ENCODE results near the gene TSPAN9.

TSPAN9 gene

DNA sequence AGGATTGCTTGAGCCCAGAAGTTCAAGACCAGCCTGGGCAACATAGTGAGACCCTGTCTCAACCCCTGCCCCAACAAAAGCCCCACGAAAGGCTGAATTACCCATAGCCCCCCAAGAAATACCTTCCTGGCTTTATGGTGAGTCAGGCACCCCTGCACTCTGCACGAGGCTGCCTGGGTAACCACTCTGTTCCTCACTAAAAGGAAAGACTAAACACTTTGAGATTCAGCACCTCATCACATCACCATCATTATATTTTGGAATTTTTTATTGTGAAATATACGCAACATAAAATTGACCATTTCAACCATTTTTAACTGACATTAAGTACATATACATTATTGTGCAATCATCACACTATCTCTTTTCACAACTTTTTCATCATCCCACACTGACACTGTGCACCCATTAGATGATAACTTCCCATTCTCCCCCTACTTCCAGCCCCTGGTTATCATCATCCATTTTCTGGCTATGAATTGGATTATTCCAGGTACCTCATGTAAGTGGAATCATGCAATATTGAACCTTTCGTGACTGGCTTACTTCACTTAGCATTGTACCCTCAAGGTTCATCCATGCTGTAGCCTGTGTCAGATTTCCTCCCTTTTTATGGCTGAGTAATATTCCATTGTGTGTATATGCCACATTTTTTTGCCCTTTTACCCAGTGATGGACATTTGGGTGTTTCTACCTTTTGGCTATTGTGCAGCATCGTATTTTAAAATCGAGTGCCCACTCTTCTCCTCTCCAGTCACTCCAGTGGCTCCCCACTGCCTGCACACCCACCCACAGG, 51.5 kb downstream of the TSPAN9 start:
- no peak for DNase-seq

DNA sequence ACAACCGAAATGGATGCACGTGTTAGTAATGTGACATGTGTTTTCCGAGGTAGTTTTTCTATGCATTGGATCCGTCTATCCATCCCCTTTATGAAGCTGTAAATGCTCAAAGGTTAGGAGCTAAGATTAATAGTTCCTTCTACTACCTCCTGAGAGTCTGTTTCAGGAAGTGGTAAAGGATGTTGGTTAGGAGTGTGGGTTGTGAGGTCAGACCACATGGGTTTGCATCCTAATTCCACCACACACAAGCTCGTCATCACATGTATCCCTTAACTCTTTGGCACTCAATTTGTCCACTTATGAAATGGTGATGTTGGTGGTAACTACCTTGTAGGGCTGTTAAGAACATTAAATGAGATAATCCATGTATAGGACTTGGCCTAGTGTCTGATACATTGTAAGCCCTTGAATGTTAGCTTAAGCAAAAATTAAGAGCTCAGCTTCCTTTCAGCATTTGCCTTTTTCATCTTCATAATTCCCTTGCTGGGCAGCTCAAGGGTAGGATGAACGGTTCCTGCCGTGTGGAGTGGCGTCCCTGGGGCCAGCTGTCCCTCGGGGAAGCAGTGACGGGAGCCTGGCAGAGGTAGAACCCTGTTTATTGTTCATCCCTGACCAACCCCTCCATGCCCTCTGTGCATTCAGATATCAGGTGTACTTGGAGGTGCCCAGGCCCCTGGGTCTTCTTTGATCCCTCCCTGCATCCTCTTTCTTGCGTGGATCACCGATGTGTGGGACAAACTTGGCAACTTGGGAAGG, 52.3 kb downstream of the TSPAN9 start:
- no peak for DNase-seq

DNA sequence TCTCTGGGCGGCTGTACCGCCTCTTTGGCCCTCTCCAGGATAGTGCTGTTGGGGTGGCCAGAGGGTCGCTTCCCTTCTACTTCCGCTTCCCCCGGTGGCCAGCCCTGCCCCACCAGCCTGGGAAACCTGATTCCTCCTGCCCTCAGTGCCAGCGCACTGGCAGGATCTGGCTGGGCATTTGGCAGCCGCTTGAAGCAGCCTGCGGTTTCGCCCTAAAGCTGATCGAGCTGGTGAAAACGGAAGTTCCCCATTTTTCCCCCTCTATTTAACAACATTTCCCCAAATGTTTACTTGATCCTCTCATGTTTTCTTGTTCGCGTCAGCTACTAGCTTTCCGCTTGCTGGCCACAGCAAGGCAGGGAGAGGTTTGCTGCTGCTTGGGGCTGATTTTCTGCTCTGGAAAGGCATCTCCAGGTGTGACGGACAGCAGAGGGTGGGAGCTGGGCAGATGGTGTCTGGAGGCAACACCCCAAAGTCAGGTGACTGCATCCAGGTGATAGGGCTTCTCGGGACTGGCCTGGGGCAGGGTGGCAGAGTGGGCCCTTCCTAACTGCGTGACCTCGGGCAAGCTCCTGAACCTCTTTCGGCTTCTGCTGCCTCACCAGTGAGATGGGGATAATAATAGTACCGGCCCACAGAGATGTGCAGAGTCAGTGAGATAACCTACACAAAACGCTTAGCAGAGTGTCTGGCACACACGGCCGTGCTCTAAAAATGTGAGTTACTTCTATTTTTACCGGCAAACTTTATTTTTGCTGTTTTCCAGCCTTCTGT, 53.1 kb downstream of the TSPAN9 start:
- no peak for DNase-seq

DNA sequence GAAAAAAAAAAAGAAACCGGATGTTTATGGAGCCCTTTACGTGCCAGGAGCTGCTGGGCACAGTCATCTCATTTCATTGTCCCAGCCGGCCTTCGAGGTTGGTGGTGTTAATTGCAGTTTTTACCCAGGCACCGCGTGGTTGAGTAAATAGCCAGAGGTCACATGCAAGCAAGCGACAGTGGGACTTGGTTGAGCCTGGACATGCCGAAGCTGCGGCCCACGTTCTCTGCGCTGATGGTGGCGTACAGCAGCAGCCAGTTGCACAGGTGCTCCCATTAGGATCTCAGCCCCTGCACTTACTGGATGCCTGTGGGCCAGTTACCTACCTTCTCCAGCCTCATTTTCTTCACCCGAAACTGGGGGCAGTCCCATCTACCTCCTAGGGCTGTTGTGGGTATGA, 54.0 kb downstream of the TSPAN9 start:
- DNase-seq = no peak

DNA sequence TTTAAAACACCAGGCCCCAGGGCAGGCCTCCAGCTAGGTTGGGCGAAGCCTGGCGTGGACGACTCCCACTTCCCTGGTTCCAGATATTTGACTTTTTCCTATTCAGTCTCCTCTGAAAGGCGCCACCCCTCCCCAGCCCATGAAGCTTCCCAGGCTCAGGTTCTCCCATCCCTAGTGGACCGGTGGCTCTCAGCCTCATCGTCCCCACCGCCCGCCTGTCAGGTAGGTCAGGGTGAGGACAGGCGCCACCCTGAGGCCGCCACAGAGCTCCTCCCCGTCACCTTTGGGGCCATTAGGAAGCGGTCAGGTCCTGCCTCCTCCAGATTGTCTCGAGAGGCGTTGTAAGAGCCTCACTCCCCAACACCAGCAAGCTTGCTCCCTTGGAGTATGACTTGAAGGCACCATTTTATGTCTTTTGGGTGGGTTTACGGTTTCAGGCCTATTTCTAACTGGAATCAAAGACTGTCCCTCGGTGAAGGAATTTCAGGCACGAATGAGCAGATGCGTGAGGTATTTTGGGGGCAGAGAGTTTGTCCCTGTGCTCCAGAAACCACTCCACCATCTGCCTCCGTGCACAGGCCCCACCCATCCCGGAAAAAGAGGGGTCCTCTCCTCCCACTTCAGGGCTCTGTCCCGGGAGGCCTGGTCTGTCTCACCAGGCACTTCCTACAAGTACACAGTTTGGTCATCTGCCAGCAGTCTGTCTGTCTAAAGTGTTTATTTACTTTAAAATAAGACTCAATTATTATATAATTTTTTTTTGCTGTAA, 55.6 kb downstream of the TSPAN9 start:
- no peak for DNase-seq

DNA sequence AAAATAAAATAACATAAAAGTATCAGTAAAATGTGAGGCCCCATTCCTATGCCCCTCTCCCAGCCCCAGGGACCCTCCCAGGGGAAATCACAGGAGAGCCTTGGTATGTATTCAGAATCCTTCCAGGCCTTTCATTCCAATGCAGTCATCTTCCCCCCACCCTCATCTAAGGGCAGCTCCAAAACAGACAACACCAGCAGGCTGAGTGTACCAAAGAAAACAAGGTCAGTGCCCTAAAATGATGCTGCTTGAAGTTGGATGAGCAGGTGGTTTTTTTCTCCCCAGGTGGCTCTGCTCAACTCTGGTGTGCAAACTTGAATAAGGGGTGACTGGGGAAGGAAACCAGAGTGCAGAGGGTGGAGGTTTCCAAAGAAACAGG, 56.2 kb downstream of the TSPAN9 start:
- DNase-seq = no peak

DNA sequence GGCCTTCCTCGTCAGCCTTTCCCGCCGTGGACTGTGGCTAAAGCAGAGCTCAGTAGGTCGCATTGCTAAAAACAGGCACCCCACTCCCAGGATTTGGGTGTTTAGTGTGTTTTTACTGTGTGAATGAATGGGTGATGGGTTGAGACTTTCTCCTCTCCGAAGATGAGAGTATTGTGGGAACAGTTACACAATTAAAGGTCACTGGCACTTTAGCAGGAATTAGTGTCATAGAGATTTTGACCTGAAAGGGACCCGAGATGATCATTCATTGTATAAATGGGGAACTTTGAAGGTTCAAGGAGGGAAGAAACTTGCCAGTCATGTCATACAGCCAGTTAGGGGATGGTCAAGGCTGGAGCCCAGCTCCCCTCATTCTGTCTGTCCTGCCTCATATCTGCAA, 56.9 kb downstream of the TSPAN9 start:
- DNase-seq = no peak

DNA sequence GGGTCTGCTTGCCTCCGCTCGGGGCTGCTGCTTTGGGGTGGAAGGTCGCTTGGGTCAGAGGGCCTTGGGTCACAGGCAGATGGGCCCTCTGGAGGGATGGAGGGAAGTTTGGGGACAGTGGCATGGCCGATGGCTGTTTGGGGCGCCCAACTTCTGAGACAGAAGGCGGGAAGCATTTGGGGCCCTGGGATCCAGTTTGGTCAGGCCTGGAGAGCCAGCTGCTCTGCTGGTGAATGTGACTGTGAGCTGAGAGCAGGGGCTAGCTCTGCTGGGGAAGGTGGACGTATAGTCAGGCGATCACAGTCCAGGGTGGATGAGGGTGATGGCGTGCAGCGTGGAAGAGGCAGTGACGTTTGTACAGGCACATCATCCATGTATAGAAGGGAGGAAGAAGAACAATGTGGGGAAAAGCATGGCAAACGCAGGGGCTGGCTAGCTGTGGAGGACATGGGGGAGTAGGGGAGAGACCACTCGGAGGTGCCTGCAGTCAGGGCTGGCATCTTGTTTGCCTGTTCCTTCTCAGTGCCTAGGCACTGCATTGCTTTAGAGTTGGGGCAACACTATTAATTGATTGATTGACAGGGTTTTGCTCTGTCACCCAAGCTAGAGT, 57.5 kb downstream of the TSPAN9 start:
- no peak for DNase-seq

DNA sequence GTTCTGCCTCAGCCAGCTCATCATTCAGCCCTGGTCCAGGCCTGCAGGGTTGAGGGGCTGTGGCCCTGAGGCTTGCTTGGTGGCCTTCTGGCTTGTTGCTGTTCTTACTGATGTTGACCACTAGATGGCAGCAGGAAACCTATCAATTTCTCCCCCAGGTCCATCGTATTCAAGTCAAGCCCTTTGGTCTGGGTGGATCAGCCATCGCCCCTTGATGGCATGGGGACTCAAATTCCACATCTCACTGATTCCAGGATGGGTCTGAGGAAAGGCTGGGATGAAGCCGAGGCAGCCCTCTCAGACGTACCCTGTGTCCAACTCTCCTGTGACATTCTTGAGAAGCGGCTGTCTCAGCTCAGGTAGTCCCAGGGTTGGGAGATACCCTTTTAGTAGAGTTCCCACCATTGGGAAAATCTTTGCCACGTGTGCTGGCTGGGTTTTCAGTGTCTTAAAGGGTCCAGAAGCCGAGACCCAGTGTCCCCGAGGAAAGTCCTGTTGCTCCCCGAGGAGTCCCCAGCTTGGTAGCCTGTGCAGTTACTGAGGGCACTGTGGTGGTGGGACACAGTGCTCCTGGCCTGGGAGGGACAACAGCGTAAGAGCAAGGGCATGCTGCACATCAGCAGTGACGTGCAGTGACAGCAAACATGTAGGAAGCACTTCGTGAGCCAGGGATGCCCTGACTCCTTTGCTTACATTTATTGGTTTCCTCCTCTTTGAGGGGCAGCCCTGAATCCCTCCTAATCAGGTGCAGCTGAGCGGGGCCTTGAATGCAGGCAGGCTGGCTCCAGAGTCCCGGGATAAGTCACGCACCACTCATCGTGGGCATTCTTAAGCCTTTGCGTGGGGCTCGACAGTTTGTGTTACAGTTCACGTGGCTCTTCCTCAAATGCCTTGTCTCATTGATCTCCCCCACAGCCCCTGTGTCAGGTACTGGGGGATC, 58.6 kb downstream of the TSPAN9 start:
- peak in 1 of 2 experiments; percentile 69 for DNase-seq

DNA sequence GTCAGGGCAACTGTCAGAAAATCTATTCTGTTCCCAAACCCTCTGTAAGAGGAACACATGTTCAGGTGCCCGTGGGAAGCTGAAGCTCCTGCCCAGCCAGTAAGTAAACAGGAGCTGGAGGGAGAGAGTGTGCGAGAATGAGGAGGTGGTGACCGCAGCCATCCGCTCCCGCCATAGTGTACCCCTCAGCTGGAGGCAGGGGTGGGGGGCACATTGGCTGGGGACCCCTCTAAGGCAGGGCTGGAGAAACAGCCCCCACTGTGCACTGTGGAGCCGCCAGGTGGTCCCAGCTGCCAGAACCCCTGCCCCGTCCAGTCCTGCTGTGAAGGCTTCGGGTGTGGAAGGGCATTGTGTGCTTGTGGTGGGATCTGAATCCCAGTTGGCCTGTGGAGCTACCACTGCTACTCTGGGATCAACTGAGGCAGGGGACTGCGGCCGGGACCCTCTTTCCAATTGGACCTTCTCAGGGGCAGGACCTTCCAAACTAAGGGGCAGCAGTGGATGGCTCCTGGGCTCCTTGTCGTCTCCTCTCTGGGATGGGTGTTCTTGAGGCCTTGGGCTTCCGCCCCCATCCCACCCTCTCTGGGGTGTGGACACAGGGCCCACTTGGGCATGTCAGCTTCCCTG, 59.6 kb downstream of the TSPAN9 start:
- DNase-seq = no peak

DNA sequence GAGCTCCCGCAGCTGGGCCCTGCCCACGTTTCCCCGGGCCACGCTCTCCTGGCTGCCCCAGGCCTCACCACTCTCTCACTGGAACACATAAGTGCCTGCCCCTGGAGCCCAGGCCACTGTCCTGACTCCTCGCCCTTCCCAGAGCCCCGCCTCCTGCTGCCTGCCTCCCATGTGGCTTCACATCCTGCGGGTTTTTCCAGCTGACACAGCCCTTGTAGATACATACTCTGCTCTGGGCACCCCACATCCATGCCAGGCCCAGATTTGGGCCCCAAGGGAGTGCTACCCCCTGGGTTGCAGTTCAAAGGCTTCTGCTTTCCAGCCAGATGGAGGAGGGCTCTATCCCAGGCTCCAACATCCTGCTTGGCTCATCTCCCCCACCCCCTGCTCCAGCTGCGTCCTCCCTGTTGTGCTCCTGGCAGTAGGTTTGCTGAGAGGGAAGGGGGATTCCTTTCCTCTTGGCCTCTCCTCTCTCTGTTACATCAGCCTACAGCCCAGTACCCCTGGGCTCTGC, 60.1 kb downstream of the TSPAN9 start:
- no peak for DNase-seq

DNA sequence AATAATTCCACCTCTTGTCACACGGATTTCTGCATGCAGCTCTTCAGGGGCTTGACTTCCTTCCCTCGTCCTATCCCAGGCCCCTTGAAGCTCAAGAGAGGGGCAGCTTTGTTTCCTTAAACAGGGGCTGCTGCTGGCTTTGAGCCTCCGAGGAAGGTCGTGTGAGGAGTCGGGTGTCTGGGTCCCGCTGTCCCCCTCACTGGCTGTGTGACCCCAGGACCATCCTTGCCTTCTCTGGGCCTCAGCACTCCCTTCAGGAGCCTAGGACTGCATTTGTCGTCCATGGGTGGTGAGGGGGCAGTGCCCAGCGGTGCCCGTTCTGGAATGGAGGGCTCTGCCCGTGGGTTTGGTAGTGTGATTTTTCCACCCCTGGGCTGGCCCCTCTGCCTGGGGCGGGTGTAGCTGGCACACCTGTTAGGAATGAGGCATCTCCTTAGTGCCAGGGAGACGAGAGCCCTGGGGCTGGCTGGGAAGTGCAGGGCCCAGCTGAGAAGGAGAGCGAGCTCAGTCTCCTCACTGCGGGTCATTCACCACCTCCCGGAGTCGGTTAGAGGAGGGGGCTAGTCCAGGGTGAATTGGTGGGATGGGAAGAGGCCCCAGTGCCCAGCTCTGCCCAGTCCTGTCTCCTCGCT, 60.8 kb downstream of the TSPAN9 start:
- no peak for DNase-seq

DNA sequence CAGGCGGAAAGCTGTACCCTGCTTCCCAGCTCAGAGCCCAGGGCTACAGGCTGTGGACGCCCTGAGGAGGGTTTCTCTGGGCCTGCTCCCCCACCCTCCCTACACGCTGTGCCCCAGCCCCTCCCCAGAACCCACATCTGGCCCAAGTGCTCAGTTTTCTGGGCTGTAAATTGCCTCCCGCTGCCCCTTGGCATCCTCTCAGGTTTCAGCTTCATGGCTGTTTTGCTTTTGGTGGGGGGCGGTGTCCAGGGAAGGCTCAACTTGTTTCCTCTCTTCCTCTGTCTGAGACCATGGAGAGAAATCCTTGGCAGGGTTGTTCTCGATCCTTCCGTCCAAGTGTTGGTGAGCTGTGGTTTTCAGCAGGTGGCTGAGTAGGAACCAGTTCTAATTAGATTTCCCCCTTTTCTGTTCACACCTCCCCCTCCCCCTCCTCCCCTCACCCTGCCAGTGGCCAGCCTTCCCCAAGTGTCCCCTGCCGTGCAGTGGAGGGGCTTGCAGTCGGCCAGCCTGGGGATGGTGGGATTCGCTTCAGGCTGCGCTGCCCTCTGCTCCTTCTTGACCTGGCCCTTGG, 61.8 kb downstream of the TSPAN9 start:
- no peak for DNase-seq

DNA sequence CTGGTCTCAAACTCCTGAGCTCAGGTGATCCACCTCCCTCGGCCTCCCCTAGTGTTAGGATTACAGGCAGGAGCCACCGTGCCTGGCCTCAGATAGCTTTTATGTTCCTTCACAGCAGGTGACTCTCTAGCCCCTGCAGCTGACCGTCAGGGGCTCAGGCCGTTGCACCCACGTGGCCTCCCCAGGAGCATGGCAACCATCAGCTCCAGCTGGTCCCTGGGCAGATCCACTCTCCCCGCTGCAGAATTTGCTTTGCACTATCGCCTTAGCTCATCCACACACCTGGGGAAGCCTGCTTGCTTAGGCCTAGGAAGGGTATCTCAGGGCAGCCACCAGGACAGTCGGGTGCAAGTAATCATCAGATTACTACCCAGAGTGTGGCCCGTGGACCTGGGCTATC, 62.6 kb downstream of the TSPAN9 start:
- no peak for DNase-seq

DNA sequence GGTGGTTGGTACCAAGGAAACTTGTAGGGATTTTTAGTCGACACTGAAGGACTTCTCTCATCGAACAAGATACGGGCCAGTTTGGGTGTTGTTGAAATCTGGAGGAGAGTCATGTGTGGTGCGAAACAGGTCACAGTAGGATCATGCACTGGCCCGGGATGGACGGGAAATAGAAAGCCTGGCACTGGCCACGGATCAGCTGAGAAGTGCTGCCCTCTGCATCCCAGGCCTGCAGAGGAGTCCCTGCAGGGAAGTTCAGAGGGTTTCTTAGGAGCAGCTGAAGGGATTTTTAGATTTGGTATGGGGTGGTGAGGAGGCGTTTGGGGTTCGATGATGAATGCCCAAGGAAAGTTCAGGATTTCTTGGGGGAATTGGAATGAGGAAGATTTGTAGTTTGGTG, 63.1 kb downstream of the TSPAN9 start:
- DNase-seq = no peak

DNA sequence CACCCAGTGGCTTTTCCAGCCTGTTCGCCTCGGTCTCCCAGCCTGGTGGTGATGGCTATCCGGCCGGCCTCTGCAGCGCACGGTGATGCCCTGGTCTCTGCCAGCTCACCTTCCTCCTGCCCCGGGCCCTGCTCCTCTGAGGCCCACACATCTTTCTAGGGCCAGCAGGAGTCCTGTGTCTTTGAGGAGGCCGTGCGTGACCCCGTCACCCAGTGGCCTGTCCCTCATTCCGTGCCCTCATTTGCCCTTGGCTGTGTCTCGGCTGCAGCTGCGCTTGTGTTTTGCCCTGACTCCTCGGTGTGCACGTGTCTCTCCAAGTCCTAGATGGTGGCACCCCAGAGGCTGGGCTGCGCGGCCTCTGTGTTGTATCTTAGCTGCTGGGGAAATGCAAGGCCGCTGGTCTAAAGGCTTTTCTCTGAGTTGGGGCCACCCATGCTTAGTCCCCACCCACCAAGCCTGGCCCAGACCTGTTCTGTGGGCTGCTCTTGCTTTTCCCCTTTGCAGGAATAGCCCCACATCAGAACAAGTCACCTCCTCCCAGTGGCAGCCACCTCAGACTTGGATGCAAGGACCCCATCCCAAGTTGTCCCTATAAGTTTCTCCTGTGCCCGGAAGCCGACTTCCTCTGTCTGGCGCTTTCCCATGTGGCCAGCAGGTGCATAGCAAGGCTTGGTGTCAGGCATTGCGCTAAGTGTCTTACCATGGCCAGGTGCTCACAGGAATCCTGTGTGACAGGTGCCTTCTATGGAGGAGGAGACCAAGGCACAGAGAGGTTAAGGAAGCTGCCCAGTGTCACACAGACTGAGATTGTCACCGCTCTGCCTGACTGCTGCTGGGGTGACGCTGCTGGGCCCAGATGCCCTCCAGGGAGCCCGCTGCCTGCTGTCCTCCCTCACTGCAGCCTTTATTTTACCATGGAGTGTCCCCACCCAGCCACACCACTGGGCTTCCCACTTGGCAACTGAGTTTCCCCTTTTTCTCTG, 64.5 kb downstream of the TSPAN9 start:
- no peak for DNase-seq

DNA sequence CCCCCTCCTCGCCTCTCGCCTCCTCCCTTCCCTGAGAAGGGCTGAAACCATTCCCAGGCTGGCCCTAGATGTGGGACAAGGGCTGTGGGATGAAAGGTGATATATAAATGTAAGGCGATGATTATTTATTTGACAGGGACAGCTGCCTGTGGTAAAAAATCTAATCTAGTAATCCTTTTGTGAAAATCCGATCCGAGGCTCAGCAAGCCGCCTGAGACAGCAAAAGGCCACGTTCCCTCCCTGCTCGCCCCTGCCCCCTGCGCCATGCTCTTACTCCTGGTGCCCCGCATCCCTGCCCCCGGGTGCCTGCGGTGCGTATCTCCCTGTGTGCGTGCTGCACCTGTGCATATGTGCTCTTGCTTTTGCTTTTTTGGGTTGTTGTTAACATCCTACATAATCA, 65.2 kb downstream of the TSPAN9 start:
- DNase-seq = no peak

DNA sequence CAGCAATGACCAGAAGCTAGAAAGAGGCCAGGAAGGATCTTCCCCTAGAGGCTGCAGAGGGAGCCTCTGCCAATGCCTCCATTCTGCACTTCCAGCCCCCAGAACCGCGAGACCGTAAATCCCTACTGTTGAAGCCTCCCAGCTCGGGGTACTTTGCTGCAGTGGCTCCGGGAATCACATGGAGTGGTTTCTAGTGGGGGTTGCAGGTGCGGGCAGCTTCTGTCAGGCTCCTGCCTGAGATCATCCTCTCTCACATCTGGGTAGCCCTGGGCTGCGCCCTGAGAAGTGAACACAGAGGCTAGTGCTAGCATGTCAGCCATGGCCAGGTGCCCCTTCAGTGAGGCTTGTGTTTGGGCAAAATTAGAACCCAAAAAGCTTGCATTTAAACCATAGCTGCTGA, 67.3 kb downstream of the TSPAN9 start:
- no peak for DNase-seq
